ENCODE measurements around the gene IRF5.

The IRF5 gene

GRCh38 chr7:128934361-128935341, 3.1 kb upstream of the IRF5 start:
- Histone ChIP-seq H2AFZ (ENCODE audit: low read depth) (no peak overlapping the region), H3K4me2 (peak overlapping the region; percentile 87; the same call in 1 of the 2 replicates), H3K9ac (peak overlapping the region; percentile 67; the same call in 1 of the 2 replicates), H3K27ac (no peak overlapping the region), H4K20me1 (ENCODE audit: insufficient read depth) (no peaks in the 10 kb centered on the region), H3K4me1 (ENCODE audit: low read depth, poor library complexity, severe bottlenecking) (peaks cover 43% of the 10 kb centered on the region), H3K79me2 (ENCODE audit: insufficient read depth, low read depth) (no peaks in the 10 kb centered on the region), H3K36me3 (ENCODE audit: insufficient read depth) (no peaks in the 10 kb centered on the region), H3K27me3 (ENCODE audit: insufficient read depth, low read depth) (no peaks in the 10 kb centered on the region), H3K4me3 (IDR thresholded peaks at IDR 0.05; ENCODE audit: insufficient read depth, low read depth, low read length) (no peak overlapping the region)
- no peak for TF ChIP-seq CTCF (conservative IDR thresholded peaks at IDR 0.05; ENCODE audit: low read depth, low read length)

GRCh38 chr7:128935342-128935730, 2.4 kb upstream of the IRF5 start:
- no peaks in the 10 kb centered on the region for H3K36me3 ChIP-seq (ENCODE audit: insufficient read depth)
- no peaks in the 10 kb centered on the region for H3K27me3 ChIP-seq (ENCODE audit: insufficient read depth, low read depth)
- peaks cover 50% of the 10 kb centered on the region for H3K4me1 ChIP-seq (ENCODE audit: low read depth, poor library complexity, severe bottlenecking)
- H3K79me2 ChIP-seq (ENCODE audit: insufficient read depth, low read depth) = no peaks in the 10 kb centered on the region
- no peaks in the 10 kb centered on the region for H4K20me1 ChIP-seq (ENCODE audit: insufficient read depth)
- H3K4me3 ChIP-seq (IDR thresholded peaks at IDR 0.05; ENCODE audit: insufficient read depth, low read depth, low read length) = no peak overlapping the region
- no peak for TF ChIP-seq CTCF (conservative IDR thresholded peaks at IDR 0.05; ENCODE audit: low read depth, low read length)
- H2AFZ ChIP-seq (ENCODE audit: low read depth) = no peak overlapping the region
- H3K9ac ChIP-seq = no peak overlapping the region
- H3K4me2 ChIP-seq = no peak overlapping the region
- no peak overlapping the region for H3K27ac ChIP-seq

GRCh38 chr7:128936798-128937197, 929 bp upstream of the IRF5 start:
- Histone ChIP-seq H3K36me3 (ENCODE audit: insufficient read depth) (no peaks in the 10 kb centered on the region), H3K4me3 (IDR thresholded peaks at IDR 0.05; ENCODE audit: insufficient read depth, low read depth, low read length) (no peak overlapping the region), H3K27me3 (ENCODE audit: insufficient read depth, low read depth) (no peaks in the 10 kb centered on the region), H3K9ac (no peak overlapping the region), H4K20me1 (ENCODE audit: insufficient read depth) (no peaks in the 10 kb centered on the region), H2AFZ (ENCODE audit: low read depth) (no peak overlapping the region), H3K4me2 (peak overlapping the region; percentile 88; the same call in 1 of the 2 replicates), H3K79me2 (ENCODE audit: insufficient read depth, low read depth) (no peaks in the 10 kb centered on the region), H3K4me1 (ENCODE audit: low read depth, poor library complexity, severe bottlenecking) (peaks cover 63% of the 10 kb centered on the region), H3K27ac (no peak overlapping the region)
- TF ChIP-seq CTCF (conservative IDR thresholded peaks at IDR 0.05; ENCODE audit: low read depth, low read length) = no peak

- H3K9ac ChIP-seq = peak overlapping the region; percentile 47; the same call in 1 of the 2 replicates
Measured at GRCh38 chr7:128937271-128937646, 468 bp upstream of the IRF5 start.

More at GRCh38 chr7:128937271-128937646, 468 bp upstream of the IRF5 start:
- Histone ChIP-seq H3K36me3 (ENCODE audit: insufficient read depth) (no peaks in the 10 kb centered on the region), H2AFZ (ENCODE audit: low read depth) (peak overlapping the region; percentile 76), H3K4me1 (ENCODE audit: low read depth, poor library complexity, severe bottlenecking) (peaks cover 65% of the 10 kb centered on the region), H4K20me1 (ENCODE audit: insufficient read depth) (no peaks in the 10 kb centered on the region), H3K27ac (no peak overlapping the region), H3K79me2 (ENCODE audit: insufficient read depth, low read depth) (no peaks in the 10 kb centered on the region), H3K4me3 (IDR thresholded peaks at IDR 0.05; ENCODE audit: insufficient read depth, low read depth, low read length) (peak overlapping the region; percentile 28), H3K4me2 (peak overlapping the region; percentile 88), H3K27me3 (ENCODE audit: insufficient read depth, low read depth) (no peaks in the 10 kb centered on the region)
- TF ChIP-seq CTCF (conservative IDR thresholded peaks at IDR 0.05; ENCODE audit: low read depth, low read length) = no peak

All from KMS-11 (cell line).